SIG-M5 treated with dmso at 0.1 percent for 504 hours (cell line): ENCODE measurements around the gene GADD45B.

ENCODE experiments used
- DNase-seq: peaks from one replicate; lab custom pipeline; 2025; ENCODE audit not compliant: unreplicated experiment; lab: John Stamatoyannopoulos, UW

GADD45B gene, protein sequence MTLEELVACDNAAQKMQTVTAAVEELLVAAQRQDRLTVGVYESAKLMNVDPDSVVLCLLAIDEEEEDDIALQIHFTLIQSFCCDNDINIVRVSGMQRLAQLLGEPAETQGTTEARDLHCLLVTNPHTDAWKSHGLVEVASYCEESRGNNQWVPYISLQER

GRCh38 chr19:2475702-2476450, at the start of gene GADD45B:
Gene GADD45B, plus strand, starts transcription at chr19:2476127. Its CDS starts 232 bp downstream, at chr19:2476359.
- DNase-seq, result peak; percentile 93

DNA sequence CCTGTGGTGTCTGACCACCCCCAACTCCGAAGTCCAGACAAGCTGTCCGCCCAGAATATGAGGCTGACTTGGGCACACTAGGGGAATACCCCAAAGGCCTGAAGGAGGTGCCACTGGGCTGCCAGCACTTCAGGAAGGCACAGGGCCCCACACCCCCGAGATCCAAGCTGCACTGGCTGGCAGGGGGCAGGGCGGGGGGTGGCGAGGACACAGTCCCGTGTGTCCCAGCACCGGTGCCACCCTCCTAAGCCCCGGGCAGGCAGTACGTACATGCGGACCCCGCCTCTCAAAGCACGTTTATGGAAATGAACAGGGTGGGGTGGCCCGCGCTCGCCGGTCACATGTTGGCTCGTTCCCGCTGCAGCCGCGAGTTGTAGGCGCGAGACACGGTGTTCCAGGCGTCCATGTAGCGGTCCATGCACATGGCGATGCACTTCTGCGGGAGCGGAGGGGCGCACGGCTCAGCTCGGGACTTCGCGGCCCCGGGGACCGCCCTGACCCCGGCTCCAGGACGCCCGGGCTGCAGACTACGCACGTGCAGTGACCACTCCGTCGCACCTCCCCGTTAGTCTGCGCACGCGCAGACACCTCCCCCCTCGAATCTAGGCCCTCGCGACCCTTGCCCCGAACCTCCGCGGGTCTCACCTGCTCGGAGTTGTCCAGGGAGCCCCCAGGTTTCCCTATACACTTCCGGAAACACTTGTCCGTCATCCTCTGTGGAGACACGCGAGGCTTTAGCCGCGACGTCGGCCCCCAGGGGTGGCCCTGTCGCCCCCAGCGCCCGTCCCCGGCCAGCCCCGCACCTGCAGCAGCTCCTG, 49.1 kb upstream of the GADD45B start:
- DNase-seq, result peak; percentile 43

DNA sequence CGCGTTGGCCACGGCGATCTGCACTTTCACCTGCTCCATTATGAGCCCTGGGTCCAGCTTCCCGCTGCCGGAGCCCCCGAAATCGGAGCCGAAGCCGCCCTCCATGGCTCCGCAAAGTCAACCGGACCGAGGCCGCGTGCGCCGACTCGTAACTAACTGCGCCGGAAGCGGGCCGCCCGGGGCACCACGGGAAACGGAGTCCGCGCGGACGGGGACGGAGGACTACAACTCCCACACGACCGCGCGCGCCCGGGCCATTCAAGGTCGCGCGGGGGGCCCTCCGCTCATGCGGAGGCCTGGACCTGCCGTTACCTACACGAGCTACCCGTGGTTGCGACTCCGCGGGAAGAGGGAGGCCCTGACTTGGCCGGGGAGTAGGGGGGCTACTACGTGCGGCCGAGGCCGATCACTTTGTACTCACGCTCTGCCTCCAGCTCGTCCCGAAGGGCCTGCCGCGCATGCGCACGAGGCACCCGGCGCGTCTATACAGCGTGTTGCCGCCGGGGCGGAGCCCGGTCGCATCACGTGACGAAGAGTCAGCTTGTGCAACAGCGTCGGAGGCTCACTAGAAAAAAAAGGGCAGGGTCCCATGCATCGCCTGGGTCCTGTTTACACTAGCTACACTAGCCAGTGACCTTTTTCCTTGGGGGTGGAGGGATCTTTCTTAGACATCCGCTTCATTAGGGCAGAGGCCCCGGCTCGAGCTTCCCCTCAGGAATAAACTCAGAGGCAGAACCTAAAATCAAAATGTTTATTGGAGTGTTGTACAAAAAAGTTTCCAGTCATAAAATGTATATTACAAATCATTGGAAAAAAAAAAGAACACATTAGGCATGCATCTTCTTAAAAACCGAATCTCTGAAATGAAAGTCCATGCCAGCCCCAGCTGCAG, 48.3 kb upstream of the GADD45B start, which contains the start of gene TIMM13:
Gene TIMM13 (minus strand): TSS at position 158 of the 892 bp plus-strand sequence. CDS start 53 bp downstream, at position 105.
- peak; percentile 87 for DNase-seq

GRCh38 chr19:2428321-2428690, 47.6 kb upstream of the GADD45B start:
- DNase-seq, result no peak

GRCh38 chr19:2428756-2429711, 46.9 kb upstream of the GADD45B start:
- no peak for DNase-seq

DNA sequence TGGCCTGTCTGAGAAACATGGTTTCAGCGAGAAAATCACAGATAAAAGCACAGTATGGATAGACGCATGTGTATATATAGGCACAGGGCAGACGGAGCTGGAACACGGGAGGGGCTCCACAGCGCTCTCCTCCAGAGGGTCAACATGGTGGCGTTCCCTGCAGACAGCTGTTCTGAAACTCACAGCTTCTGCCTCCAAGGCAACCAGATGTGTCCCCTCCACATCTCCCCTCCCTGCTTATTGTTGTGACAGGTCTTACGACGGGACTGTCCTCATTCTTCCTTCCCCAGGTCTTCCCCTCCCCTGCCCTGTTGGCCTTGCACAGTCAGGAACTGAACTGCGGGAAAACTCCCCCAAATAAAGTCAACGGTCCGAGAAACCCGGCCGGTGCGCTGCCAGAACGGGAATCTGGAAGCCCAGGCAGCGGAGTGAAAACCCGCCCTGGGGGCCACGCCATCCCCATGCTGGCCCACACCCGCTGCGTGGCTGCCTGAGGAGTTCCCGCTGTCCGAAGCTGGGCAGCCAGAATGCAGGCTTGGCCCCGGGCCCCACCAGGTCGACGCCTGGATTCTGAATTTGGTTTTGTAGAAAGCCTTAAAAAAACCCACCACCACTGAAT, 45.9 kb upstream of the GADD45B start:
- no peak for DNase-seq

DNA sequence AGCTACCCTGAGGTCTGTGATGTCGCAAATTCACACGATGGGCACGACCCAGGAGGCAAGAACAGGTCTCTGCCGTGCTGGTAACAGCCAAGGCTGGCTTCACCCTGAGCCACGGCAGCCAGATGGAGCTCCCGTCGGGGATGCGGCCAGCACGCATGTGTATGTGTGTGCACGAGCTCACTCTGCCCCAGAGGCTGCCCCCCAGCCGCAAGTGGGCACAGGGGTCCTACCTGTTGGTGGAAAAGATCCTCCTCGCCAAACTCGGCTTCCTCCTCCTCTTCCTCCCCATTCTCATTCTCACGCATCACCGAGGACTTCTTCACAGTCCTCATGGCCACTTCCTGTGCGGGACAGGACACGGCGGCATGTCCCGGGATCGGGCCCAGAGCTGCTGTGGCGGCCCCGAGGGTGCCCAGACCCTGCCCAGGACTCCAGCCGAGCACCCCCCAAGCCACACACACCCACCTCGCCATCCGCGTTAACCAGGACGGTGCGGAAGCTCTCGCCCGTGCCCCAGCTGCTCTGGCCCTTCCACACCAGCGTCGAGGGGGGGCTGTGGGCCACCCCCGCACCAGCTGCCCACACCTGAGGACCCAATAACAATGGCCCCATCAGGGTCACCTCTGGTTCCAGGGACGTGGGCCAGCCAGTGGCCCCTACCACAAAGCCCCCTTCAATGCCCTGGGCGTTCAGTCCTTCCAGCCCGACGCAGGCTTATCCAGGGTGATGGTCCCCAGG, 44.4 kb upstream of the GADD45B start:
- DNase-seq, result no peak

DNA sequence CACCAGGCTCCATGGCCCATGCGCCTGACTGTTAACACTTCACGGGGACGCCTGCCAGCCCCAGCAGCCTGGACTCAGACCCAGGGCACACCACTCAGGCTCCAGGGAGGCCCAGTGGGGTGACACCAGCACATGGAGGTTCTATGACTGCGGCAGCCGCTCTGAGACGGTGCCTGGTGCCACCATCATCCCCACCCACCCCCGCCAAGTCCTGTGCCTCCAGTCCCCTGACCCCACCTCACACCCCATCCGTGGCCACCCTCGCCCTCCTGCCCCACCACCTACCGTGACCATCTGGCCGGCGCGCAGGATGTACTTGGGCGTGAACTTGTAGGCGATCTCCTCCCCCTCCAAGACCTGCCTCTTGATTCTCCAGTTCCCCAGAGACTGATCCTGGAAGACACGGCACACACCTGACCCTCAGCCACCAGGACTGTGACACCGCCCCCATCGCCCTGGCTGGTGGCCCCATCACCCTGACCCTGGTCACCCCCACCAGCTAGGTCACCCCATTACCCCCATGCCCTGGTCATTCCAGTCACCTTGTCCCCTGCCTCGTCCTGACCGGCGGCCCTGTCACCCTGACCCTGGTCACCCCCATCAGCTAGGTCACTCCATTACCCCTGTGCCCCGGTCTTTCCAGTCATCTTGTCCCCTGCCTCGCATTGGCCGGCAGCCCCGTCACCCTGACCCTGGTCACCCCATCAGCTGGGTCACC, 43.6 kb upstream of the GADD45B start:
- no peak for DNase-seq

DNA sequence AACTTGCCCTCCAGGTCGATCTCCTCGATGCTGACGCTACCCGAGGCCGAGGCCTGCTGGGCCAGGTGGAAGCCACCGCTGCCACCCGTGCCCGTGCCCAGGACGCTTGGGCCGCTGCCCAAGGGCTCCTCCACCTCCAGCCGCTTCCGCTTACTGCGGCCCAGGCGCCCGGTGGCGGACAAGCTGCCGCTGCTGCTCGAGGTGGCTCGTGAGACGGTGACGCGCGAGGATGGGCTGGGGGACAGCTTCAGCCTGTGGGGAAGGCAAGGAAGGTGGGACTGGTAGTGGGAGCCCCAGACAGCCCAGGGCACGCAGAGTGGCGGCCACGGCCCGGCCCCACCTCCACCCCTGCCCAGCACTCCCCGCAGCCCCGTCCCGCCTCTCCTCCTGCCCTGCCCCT, 42.1 kb upstream of the GADD45B start:
- no peak for DNase-seq

DNA sequence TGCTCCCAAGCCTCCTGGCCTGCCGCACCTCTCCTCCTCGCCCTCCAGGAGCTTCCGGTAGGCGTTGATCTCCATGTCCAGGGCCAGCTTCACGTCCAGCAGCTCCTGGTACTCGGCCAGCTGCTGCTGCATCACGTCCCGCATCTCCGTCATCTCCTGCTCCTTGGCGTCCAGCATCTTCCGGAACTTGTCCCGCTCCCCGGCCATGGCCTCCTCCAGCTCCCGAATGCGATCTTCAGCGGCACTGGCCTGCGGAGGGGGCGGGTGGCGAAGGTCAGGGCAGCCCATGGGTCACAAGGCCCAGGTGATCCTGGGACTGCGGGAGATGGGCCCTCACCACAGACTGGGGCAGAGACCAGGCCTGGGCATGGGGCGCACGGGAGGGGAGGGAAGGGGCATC, 41.7 kb upstream of the GADD45B start:
- DNase-seq, result no peak

GRCh38 chr19:2434721-2435265, 41.1 kb upstream of the GADD45B start:
- no peak for DNase-seq

DNA sequence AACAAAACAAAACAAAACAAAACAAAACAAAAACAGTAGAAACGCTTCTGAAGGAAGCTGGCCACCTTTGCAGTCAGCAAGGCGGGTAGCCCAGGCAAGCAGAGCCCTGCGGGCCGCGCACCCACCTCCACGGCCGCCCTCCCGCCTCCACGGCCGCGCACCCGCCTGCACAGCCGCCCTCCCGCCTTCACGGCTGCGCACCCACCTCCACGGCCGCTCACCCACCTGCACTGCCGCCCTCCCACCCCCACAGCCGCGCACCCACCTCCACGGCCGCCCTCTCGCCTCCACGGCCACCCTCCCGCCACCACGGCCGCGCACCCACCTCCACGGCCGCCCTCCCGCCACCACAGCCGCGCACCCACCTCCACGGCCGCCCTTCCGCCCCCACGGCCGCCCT, 39.5 kb upstream of the GADD45B start:
- DNase-seq, result no peak

DNA sequence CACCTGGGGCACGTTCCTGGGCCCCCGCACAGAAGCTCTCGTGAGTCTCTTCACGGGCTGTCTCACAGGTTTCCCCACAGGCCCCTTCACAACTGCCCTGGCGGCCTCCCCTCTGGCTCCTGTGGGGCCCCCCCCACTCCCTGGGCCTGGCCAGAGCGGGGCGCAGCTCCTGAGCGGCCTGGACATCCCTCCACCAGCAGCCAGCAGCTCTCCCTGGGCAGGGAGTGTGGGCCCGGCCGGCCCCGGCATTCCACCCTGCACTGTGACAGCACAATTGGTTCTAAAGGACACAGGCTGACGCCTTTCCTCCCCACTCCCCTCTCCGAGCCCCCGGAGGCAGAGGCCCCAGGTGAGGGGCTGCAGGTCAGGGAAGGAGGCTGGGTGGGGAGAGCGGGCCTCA, 39.0 kb upstream of the GADD45B start:
- DNase-seq, result no peak

DNA sequence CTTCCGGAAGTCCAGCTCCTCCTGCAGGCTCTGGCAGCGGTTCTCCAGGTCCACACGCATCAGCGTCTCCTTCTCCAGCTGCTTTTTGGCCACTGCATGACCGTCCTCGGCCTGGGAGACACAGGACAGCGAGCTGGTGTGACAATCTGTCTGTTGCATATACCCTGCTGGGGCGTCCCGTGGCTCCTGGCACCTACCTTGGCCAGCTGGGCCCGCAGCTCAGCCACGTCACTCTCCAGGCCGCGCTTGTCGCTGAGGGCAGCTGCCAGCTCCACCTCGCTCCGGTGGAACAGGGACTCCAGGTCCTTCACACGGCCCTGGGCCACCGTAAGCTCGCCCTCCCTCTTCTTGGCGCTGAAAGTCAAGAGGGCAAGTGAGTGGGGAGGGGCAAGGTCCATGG, 37.7 kb upstream of the GADD45B start:
- no peak for DNase-seq

GRCh38 chr19:2440515-2440914, 35.4 kb upstream of the GADD45B start:
- no peak for DNase-seq

- no peak for DNase-seq
Observed at GRCh38 chr19:2441096-2441752, 34.7 kb upstream of the GADD45B start.

GRCh38 chr19:2443116-2443784, 32.7 kb upstream of the GADD45B start:
- no peak for DNase-seq
